ENCODE results near the gene STK32B. TPM values are rescaled to one million over a fixed set of nuclear protein-coding genes. Genes with fewer than 3 reads are reported as not detected.

The STK32B gene
- total and polyA plus RNA-seq, 7 donors: 0.14 to 0.73 (median 0.52) TPM

DNA sequence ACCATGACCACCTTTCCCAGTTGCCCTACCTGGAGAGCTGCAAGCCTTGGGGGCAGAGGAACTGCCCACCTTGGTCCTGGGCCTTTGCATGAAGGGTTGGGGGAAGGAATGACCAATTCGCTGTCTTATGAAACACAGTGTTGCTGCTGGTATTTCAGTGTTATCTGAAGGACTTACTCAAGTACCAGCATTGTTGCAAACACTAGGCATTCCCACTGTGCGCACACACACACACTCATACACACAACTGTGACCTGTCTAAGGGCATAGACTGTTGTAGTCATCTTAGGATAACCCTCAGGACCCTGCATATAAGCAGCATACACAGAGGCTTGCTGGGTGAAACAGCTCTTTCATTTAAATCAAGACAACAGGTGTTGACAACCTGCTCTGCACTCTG is 446.2 kb downstream of the STK32B start:
- WGBS, 3 donors: 52 to 95% (median 85%) methylated on average over 2 of the region's 2 CpGs
- H3K36me3 ChIP-seq (ENCODE audit: insufficient read depth in 1 of 2, low read depth in 1 of 2): no peaks in the 10 kb centered on the region
- intact Hi-C loops (cut with DNase I): no loop called here

DNA sequence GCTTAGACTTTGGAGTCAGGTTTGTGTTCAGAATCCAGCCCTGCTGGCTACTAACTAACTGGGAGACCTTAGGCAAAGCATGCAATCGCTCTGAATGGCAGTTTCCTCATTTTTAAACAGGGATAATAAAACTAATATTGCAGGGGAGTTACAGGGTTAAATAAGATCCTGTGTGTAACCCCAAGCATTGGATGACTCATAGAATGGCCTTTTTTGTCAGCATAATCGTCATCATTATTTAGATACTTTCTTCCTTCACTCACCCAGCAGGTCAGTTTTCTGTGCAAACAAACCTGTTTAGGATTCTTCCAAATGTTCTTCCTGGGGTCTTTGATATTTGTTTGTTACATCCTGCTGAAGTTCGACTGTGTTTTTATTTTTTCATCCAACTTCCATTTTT is 448.9 kb downstream of the STK32B start:
- H3K4me1 ChIP-seq: no peaks in the 10 kb centered on the region
- DNase-seq (no peak), ATAC-seq (no peak)
- H3K9me3 ChIP-seq: no peaks in the 10 kb centered on the region
- no peak overlapping the region for H3K27ac ChIP-seq
- no peaks in the 10 kb centered on the region for H3K27me3 ChIP-seq (ENCODE audit: insufficient read depth in 3 of 3, low read length in 2 of 3)
- 57 to 72% (median 64%) methylated on average over 3 of the region's 3 CpGs for WGBS, 3 donors
- no peak for TF ChIP-seq CTCF (IDR thresholded peaks at IDR 0.05)
- no peaks in the 10 kb centered on the region for H3K36me3 ChIP-seq (ENCODE audit: insufficient read depth in 1 of 2, low read depth in 1 of 2)
- H3K4me3 ChIP-seq: no peak overlapping the region
- intact Hi-C loops (cut with DNase I): no loop called here

More for the DNA sequence above, 446.2 kb downstream of the STK32B start:
- no peak overlapping the region for H3K4me3 ChIP-seq
- no peak for TF ChIP-seq CTCF (IDR thresholded peaks at IDR 0.05)
- DNase-seq (no peak), ATAC-seq (no peak)
- H3K9me3 ChIP-seq: no peaks in the 10 kb centered on the region
- H3K27ac ChIP-seq: no peak overlapping the region
- H3K27me3 ChIP-seq (ENCODE audit: insufficient read depth in 3 of 3, low read length in 2 of 3): no peaks in the 10 kb centered on the region
- no peaks in the 10 kb centered on the region for H3K4me1 ChIP-seq

- intact Hi-C loops (cut with DNase I): no loop called here
- 31 to 48% (median 36%) methylated on average over 7 of the region's 7 CpGs for WGBS, 3 donors
- DNase-seq (no peak), ATAC-seq (no peak)
- no peaks in the 10 kb centered on the region for H3K27me3 ChIP-seq (ENCODE audit: insufficient read depth in 3 of 3, low read length in 2 of 3)
- no peaks in the 10 kb centered on the region for H3K4me1 ChIP-seq
- no peak overlapping the region for H3K27ac ChIP-seq
- H3K9me3 ChIP-seq: no peaks in the 10 kb centered on the region
- H3K36me3 ChIP-seq (ENCODE audit: insufficient read depth in 1 of 2, low read depth in 1 of 2): no peaks in the 10 kb centered on the region
- no peak for TF ChIP-seq CTCF (IDR thresholded peaks at IDR 0.05)
- H3K4me3 ChIP-seq: no peak overlapping the region
These were observed 452.2 kb downstream of the STK32B start for GRCh38 chr4:5503336-5503936.

GRCh38 chr4:5504486-5504885 is 453.2 kb downstream of the STK32B start:
- intact Hi-C loops (cut with DNase I): no loop called here
- H3K4me1 ChIP-seq: no peaks in the 10 kb centered on the region
- ATAC-seq (no peak), DNase-seq (no peak)
- H3K27ac ChIP-seq: no peak overlapping the region
- no peak overlapping the region for H3K4me3 ChIP-seq
- no peaks in the 10 kb centered on the region for H3K9me3 ChIP-seq
- TF ChIP-seq CTCF (IDR thresholded peaks at IDR 0.05): no peak
- no peaks in the 10 kb centered on the region for H3K27me3 ChIP-seq (ENCODE audit: insufficient read depth in 3 of 3, low read length in 2 of 3)
- H3K36me3 ChIP-seq (ENCODE audit: insufficient read depth in 1 of 2, low read depth in 1 of 2): no peaks in the 10 kb centered on the region

DNA sequence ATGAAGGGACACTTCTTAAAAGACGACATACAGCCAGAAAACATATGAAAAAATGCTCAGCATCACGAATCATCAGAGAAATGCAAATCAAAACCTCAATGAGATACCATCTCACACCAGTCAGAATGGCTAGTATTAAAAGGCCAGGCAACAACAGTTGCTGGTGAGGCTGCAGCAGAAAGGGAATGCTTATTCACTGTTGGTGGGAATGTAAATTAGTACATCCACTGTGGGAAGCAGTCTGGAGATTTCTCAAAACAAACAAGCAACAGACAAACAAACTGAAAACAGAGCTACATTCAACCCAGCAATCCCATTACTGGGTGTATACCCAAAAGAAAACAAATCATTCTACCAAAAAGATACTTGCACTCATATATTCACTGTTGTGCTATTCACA is 459.2 kb downstream of the STK32B start:
- Histone ChIP-seq H3K27ac (no peak overlapping the region), H3K4me1 (no peaks in the 10 kb centered on the region), H3K36me3 (ENCODE audit: insufficient read depth in 1 of 2, low read depth in 1 of 2) (no peaks in the 10 kb centered on the region), H3K4me3 (no peak overlapping the region), H3K9me3 (no peaks in the 10 kb centered on the region), H3K27me3 (ENCODE audit: insufficient read depth in 3 of 3, low read length in 2 of 3) (no peaks in the 10 kb centered on the region)
- intact Hi-C loops (cut with DNase I): no loop called here
- 65 to 73% (median 68%) methylated on average over 2 of the region's 2 CpGs for WGBS, 3 donors
- ATAC-seq (no peak), DNase-seq (no peak)
- TF ChIP-seq CTCF (IDR thresholded peaks at IDR 0.05): no peak

Data from psoas muscle (tissue), 8 donors.